Measurements from ENCODE around the gene TSHZ2.

Gene TSHZ2

DNA sequence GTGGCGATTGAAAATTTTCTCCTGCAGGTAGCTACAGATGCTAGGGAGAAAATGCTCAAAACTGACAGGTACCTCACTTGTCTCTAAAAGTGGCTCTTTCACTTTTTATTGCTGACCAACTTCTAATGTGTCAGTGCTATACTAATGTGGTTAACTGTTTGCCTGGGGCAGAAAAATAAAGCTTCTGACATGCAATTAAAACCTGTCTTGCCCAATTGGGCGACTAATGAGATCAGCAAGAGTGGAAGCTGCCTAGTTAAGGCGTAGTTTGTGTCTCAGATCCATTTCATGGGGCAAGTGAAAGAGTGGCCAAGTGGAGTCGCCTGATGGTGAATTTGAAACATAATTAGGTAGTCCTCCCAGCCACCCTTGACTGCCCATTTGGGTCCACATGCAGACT is 193.3 kb downstream of the TSHZ2 start:
- DNase-seq (ENCODE audit: low spot score): no peak

DNA sequence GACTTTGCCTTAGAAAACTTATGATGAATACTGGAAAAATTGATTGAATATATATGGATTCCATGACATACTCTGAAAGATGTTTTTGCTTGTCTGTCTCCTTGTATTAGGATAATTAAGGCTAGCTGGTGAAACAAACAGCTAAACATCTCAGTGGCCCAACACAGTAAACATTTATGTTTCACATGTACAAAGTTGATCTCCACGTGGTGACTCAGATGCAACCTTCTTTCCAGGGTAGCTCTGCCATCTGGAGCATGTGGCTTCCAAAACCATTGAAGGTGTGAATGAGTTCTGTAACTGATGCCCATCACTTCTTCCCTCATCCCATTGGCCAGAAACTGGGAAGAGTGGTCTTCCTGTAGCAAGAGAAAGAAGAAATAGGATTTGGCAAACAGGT is 196.3 kb downstream of the TSHZ2 start:
- no peak for DNase-seq (ENCODE audit: low spot score)

DNA sequence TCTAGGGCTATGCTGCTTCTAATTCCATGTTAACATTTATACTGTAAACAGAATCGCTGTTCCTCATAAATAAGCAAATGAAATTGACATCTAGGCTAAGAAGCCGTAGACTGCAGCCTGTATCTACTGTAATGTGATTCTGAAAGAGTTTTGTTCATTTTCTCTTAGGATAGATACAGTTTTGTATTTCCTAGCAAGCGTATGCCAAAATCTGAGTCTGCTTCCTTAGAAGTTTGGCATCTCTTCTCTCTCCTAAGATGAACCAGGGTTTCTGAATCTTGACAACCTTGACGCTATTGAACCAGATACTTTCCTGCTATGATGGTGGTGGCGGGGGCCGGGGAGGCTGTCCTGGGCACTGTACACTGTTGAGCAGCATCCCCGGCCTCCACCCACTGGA is 198.0 kb downstream of the TSHZ2 start:
- no peak for DNase-seq (ENCODE audit: low spot score)

DNA sequence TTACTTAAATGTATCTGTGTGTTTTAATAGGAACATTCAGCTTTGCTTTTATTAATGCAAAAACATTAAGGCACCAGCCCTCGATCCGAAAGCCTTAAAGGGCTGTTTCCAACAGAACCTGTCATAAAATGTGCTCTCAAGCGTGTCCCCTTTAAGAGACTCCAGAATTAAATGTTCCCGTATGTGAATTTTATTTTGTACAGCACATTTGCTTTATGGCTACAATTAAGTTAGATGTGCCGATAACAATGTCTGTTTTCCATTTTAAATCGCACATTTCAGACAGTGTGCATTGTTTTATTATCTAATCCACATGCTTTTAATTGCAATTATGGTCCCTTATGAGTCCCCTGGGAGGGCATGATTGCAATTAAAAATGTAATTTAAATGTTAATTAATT is 198.9 kb downstream of the TSHZ2 start:
- DNase-seq (ENCODE audit: low spot score): no peak

DNA sequence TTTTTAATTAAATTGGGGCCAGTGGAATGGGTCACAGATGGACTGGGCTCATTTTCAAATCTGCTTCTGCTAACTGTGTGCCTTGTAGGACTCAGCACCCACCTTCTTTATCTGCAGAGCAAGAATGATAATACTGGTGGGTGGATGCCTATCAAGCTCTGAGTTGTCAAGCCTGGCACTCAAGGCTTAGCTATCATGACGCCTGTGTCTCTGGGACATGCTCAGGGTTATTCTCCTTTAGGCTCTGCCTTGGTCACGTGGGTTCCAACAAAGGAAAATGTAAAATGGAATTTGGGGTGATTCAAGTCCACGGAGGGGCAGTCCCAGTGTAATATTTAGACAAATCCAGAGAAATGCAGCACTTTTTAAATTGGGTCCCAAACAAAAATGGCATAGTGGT is 202.3 kb downstream of the TSHZ2 start:
- no peak for DNase-seq (ENCODE audit: low spot score)

DNA sequence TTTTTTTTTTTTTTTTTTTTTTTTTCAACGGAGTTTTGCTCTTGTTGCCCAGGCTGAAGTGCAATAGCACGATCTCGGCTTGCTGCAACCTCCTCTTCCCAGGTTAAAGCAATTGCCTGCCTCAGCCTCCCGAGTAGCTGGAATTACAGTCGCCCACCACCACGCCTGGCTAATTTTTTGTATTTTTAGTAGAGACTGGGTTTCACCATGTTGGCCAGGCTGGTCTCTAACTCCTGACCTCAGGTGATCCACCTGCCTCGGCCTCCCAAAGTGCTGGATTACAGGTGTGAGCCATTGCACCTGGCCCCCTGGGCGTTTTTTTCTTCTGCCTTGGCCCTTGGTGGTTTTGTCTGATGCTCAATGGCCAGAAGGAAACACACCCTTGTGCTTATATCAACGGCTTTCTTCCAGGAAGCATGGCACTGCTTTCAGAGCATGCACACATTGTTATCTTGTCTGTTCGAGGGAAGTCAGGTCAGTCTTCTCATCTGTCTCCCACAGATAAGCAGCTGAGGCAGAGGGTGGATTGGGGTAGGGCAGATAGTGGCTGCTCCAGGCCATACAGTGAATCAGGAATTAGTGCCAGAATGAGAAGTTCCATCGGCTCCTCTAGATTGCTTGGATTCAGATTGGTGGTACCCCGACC is 203.1 kb downstream of the TSHZ2 start:
- no peak for DNase-seq (ENCODE audit: low spot score)

DNA sequence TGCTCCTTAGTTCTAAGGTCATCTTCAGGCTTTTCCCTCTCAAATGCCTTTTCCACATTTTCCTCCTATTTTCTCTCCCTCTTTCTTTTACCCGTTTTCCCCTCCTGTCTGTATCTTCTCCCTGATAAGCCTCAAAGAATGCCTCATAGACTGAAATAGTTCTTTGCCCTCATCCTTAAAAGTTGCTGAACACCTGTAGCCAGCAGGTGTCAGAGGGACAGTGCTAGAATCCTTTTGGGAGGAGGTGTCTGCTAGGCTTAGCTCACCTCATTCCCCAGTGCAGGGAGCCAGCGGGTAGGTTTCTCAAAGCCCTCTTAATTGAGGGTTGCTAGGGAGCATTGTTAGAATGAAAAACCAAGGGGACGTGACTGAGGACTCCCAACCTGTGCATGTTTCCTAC is 204.0 kb downstream of the TSHZ2 start:
- no peak for DNase-seq (ENCODE audit: low spot score)

DNA sequence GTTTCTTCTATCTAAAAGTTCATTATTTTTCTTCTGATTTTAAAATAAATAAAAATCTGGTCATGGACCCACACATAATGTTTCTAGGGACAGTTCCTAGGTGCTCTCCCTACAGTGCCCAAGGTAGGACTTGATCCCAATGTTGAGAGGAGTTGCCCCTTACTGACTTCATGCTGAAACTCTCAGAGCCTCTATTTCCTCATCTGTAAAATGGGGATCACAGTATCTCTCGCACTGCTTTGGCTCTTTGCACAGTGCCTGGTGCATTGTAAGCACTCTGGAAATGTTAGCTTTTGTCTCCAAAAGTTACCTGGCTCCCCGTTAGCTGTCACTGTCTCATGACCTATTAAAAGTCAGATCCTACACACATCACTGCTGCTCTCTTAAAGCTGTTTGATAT is 205.5 kb downstream of the TSHZ2 start:
- DNase-seq (ENCODE audit: low spot score): no peak

DNA sequence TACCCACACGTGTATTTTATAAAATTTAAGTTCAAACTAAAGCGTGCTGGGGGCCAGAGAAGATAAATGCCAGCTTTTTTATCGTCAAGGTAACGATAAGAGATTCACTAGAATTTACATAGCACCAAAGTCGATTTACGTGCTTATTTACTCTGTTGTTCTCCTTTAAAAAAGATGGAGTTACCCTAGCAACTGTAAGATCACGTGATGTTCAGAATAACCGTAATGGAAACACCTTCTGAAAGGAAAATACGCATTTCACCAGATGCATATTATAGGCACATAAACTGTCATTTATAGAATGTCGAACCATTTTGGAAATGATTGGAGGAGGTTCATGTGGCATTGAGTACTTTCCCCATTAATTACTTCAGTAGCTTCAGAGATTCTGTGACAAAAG is 207.6 kb downstream of the TSHZ2 start:
- no peak for DNase-seq (ENCODE audit: low spot score)

DNA sequence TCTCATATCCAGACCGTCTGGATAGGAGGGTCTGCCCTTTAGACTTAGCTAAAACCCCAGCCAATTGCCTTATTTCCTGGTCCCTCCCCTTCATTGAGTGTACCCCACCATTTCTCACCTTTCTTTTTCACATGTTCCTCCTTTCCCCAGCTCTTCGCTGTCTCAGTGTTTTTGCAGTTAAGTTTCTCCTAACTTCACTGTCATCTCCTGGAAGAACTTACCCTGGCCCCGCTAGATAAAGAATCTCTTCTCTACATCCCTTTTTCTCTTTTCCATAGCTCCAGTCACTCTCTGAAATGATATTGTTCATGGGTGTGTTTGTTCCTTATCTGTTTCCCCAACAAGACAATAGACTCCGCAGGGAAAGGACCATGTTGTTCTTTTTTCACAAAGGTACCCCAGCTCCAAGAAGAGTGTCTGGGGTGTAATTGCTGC is 208.8 kb downstream of the TSHZ2 start:
- no peak for DNase-seq (ENCODE audit: low spot score)

DNA sequence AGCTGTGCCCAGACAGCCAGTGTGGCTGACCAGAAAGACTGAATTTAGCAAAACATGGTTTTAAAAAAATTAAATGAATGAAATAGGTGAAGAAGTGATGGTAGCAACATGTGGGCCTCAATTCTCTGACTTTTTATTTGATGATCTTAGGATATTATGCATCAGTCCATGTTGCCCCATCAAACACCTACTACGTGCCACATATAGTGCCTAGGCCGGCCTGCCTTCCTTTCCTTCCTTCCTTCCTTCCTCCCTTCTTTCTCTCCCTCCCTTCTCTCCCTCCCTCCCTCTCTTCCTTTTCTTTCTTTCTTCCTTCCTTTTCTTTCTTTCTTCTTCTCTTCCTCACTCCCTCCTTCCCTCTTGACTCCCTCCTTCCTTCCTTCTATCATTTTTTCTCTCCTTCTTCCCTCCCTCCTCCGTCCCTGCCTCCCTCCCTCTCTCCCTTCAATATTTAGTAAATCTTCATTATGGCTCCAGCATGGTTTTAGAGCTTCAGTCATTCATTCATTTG is 209.8 kb downstream of the TSHZ2 start:
- no peak for DNase-seq (ENCODE audit: low spot score)

DNA sequence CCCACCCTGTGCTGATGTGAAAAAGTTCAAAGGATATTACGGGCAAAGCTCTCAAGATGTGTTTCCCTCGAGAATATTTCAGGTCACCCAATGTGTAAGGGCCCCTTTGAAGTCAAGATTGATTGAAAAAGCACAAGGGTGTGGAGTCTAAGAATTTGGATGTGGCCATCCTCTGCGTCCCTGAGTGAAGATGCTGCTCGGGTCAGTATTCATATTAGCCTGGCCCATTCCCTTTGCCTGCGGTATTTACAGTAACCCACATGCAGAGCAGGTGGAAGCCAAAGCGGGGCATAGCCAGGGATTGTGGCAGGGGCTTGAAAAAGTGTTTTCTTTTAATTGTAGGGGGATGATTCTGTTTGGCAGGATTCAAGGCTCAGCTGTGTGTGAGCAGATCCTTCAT is 211.0 kb downstream of the TSHZ2 start:
- DNase-seq (ENCODE audit: low spot score): no peak

DNA sequence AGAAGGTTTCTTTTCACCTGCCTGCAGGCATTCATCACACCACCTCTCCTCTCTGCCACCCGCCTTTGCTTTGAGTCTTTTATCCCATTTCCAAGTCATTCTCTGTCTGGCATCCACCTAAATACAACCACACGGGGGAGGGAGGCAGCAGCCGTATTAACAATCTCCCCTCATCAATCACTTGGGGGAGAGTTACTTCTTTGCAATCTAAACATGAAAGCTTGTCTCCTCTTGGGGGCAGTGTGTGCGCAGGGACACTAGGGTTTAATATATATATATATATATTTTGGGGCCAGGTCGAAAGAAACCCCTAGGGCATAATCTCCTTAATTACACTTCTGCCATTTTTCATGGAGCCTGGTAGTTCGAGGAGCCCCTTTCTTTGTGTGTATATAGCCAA is 214.5 kb downstream of the TSHZ2 start:
- DNase-seq (ENCODE audit: low spot score): no peak

DNA sequence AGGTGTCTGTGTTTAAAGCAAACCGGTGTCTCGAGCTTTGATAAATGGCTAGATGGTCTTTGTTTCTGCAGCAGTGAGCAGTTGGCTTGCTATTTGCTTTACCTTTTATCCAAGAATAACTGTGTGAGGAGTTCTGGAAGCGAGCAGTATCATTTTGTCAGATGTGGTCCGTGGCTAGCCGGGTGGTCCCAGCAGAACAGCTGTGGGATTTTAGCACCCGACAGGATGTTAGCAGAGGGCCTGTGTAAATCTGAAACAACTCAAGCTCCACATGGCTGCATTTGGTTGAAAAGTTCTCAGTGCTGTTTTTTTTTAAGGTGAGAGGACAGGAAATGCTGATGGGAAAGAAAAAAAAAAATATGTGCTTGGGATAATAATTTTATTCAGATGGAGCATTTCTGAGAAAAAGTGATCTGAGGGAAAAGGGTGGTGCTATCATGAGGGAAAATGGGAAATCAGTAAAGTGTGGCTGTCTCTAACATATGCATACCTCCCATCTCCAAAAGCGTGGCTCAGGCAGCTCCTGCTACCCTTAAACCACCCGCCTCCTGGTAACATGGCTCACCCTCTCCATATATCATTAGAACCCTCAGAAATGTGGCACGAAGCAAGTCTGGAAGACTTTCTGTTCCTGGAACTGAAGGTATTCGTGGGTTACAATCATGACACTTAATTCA is 215.4 kb downstream of the TSHZ2 start:
- no peak for DNase-seq (ENCODE audit: low spot score)

DNA sequence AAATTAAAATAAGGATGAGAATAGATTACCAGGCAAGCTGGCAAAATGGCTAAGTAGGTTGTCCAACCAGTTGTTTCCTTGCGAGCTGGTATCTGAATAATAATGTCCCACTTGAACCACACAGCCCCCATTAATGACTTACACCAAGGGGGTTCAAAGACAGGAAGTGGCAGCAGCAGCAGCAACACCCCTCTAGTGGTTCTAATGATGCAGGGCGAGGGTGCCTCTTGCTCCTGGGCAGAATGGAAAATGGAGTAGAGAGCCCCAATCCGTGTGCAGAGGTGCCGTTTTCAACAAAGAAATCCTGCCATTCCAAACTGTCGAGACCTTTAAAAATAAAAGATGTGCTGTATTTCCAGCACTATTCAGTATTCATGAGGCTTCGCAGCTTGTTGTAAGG is 218.1 kb downstream of the TSHZ2 start:
- no peak for DNase-seq (ENCODE audit: low spot score)

DNA sequence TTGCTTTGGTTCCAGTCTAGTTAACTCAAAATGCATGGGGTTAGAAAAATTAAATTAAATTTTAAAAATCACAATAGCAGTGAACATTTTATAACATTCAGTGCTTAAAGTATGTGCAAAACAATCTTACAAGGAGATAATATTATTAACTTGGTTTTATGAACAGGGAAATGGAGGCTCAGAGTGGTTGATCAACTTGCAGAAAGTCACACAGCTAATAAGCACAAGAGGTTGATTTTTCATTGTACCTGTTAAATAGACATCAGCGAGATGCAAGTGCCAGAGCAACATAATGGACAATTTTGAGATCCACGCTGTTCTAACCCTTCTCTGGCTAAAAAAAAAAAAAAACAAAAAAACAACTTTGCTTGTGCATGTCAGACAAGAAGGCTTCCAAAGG is 219.8 kb downstream of the TSHZ2 start:
- no peak for DNase-seq (ENCODE audit: low spot score)

DNA sequence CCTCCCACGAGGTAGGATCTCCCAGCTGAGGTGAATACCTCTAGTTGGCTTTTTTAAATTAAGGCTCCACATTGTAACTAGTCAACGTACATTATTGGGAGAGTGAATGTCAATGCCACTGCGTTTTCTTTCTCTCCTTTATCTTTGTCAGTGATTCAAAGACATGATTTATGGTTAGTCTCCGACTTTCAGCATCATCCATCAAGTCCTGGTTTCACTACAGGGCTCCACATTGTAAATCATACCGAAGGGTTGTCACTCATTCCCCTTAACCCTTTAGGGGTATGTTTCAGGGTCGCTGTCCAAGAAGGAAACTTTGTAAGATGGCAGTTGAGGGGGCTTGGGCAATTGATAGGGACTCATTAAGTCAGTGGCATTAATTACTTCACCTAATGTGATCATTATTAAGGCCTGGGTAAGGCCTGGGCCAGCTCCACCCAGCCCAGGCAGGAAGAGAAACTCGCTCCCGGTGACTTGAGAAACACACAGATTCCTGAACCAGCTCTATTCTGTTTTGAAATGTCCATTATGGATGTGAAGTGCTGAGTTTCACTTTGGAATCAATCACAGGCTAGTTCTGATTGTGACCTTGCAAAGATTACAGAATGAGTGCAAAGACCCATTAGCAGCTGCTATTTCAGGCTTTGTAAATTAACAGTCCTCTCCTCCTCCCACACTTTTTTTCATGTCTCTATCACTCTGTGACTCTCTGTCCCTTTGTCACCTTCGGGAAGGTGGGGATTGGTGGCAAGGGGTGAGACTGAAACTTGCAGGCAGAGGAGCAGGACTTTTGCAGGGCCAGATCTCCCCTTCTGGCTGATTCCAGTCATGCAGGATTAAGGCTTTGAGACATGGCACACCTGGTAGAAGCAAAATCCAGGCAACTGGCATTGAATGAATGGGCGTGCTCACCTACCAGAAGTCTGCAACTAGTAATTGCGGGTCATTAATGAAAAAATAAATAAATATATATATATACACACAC is 222.4 kb downstream of the TSHZ2 start:
- no peak for DNase-seq (ENCODE audit: low spot score)

DNA sequence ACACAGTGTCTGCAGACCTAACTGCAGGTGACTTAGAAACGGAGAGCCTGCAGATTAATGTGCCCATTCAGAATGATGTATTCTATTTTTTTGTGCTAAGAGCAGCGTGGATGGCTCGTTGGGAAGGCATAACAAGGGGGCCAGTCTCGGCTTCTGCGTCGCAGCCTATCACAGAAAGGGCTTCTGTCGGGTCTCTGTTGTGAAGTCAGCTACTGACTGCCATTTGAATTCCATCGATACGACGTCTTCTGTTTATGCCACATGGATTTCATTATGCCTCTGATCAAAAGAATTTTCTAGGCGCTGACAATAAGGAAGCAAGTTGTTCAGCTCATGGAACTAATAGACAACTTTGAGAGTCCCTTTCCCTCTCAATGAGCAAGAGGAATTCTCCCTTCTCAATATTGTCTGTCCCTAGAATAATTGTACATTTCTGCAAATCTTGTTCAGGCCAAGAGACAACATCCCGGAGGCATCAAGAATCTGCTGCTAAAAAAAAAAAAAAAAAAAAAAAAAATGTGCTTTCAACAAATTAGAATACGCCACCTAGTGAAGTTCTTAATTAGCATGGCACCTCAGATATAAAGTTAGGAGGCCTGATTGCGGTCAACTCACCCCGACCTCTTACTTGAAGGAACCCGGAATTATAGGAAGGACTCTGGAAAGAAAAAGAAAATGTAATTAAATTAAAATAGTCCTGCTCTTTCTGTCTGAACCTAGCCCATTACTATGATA is 223.9 kb downstream of the TSHZ2 start:
- DNase-seq (ENCODE audit: low spot score): no peak

DNA sequence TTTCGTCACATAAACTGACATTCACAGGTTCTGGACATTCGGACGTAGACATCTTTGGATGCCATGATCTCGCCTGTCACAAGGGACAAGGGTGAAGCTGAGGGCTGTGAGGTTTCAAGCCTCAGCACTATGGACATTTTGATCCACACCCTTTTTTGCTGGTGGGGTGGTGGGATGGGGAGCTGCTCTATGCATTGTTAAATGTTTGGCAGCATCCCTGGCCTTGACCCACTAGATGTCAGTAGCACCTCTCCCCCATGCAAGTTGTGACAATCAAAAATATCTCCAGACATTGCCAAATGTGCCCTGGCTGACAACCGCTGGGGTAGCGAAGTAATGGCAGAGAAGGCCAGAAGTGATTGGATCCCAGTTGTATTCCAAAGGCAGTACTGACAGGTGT is 229.4 kb downstream of the TSHZ2 start:
- DNase-seq (ENCODE audit: low spot score): no peak

DNA sequence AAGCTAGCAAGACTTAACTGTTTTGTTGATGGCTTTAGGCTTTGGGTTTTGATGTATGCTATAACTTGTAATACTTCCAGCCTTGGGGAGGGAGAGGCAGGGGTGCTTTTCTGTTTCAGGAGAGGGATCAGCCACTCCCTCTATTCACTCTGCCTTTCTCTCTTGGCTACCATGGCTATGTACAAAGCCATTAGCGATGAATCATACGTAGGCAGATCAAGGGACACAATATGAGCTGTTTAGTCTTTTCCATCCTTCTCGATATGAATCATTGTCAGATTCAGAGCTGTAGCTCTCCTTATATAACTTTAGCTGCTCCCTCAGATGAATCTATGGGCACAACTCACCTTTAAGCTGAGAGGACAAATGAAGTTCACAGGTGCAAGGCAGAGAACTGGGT is 230.6 kb downstream of the TSHZ2 start:
- DNase-seq (ENCODE audit: low spot score): no peak

DNA sequence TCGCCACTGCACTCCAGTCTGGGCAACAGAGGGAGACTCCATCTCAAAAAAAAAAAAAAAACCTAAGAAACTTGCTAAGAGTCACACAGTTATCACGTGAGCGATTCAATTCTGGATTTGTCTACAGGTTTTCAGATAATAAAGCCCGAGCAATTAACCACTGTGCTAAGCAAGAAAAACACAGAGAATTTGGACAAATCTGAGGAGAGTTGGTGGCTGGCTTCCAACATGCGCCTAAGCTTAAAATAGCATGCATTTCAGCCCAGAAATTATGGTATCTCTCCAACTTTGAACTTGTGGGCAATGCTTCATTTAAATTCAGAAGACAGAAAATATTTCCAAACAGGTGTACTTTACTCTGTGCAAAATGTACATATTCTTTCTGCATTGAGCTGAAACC is 232.9 kb downstream of the TSHZ2 start:
- DNase-seq (ENCODE audit: low spot score): no peak

All from HuH-7.5 (cell line).